K562 (cell line): ENCODE measurements around the gene PKDREJ. TPM values are rescaled to one million over a fixed set of nuclear protein-coding genes. Genes with fewer than 3 reads are reported as not detected.

Experiments used
- ATAC-seq: fragments of 200-7000 bp; cut with Tn5 transposase; 3 replicates; pipeline ENCODE4 v1.9.1; 2020; ENCODE audit warnings: moderate library complexity
- BruUV-seq: library from RNA; stranded (reverse); fragments of 400-500 nt; replicated peaks from 2 replicates; lab custom pipeline; 2021; lab: Mats Ljungman, UMichigan
- CTCF ChIA-PET: fragments of 300-600 bp; formaldehyde crosslinking; extraction: SDS; loops from one replicate; lab custom pipeline; 2021; ENCODE audit warnings: low intra/inter-chr PET ratio; lab: Yijun Ruan, JAX
- POLR2A ChIA-PET: fragments of 300-600, 350-650 bp; sonication (Branson Sonifier 250); formaldehyde crosslinking; extraction: SDS; loops from one replicate; lab custom pipeline; 2021; ENCODE audit warnings: antibody characterized with exemption, inconsistent platforms; lab: Yijun Ruan, JAX
- DNase-seq, 4 experiments: peaks; one replicate each; pipeline versions ENCODE4 v3.0.0 to v3.0.0-alpha.2; 2011 to 2018; ENCODE audit warnings: low spot score in 3 of 4, mixed read lengths in 3 of 4; ENCODE audit errors: extremely low read depth in 1 of 4
- FAIRE-seq: peaks from 2 replicates; lab custom pipeline; 2011; peaks lifted over from hg19 to GRCh38; lab: Jason Lieb, UNC
- H2AFZ ChIP-seq: 2 replicates; pipeline ENCODE4 v1.6.0; 2011; ENCODE audit warnings: low read depth, low read length, control low read depth, inconsistent platforms
- H3K27ac ChIP-seq: fragments of 200-600 bp; 3 replicates; pipeline ENCODE4 v1.8.0; 2011; ENCODE audit warnings: low read depth, mild to moderate bottlenecking, control low read depth, inconsistent platforms, low read length, moderate library complexity, mixed read lengths; ENCODE audit errors: extremely low read depth
- H3K27me3 ChIP-seq, 2 experiments: fragments of 300-600 bp in 1 of 2; 2 replicates in 1 of 2; 3 replicates in 1 of 2; pipeline versions ENCODE4 v1.6.0 to v1.8.0; 2011; ENCODE audit warnings: inconsistent platforms in 2 of 2, low read length in 2 of 2, mild to moderate bottlenecking in 1 of 2, mixed read lengths in 1 of 2, moderate library complexity in 1 of 2; ENCODE audit not compliant: control insufficient read depth in 2 of 2, insufficient read depth in 2 of 2
- H3K36me3 ChIP-seq: fragments of 300-600 bp; 3 replicates; pipeline ENCODE4 v1.8.0; 2011; ENCODE audit warnings: mild to moderate bottlenecking, low read length, inconsistent platforms; ENCODE audit not compliant: control insufficient read depth, insufficient read depth
- H3K4me1 ChIP-seq, 2 experiments: fragments of 200-600 bp in 1 of 2; replicated peaks in 1 of 2; 2 replicates in 1 of 2; 3 replicates in 1 of 2; pipeline versions ENCODE4 v1.5.1 to v1.8.0; 2011; ENCODE audit warnings: inconsistent platforms in 2 of 2, low read length in 2 of 2, mild to moderate bottlenecking in 1 of 2, mixed read lengths in 1 of 2, moderate library complexity in 1 of 2; ENCODE audit not compliant: control insufficient read depth in 2 of 2, insufficient read depth in 2 of 2
- H3K4me2 ChIP-seq: 2 replicates; pipeline ENCODE4 v1.6.1; 2011; ENCODE audit warnings: low read length, control low read depth, inconsistent platforms, mixed read lengths; ENCODE audit not compliant: insufficient read depth
- H3K4me3 ChIP-seq: fragments of 200-600 bp; sonication (generic), shearing (Covaris generic); 2 replicates; pipeline ENCODE4 v1.5.1; 2016; ENCODE audit warnings: control low read depth, inconsistent platforms
- H3K79me2 ChIP-seq: fragments of 200-600 bp; 3 replicates; pipeline ENCODE4 v1.8.0; 2011; ENCODE audit warnings: low read length, inconsistent platforms; ENCODE audit not compliant: control insufficient read depth, insufficient read depth
- H3K9ac ChIP-seq, 2 experiments: 2 replicates each; pipeline versions ENCODE4 v1.6.0 to v1.6.1; 2011; ENCODE audit warnings: low read depth in 2 of 2, low read length in 2 of 2, control low read depth in 1 of 2, inconsistent platforms in 1 of 2, mild to moderate bottlenecking in 1 of 2, mixed read lengths in 1 of 2; ENCODE audit not compliant: insufficient read depth in 1 of 2
- H3K9me1 ChIP-seq: one replicate; pipeline ENCODE4 v1.6.0; 2011; ENCODE audit warnings: inconsistent platforms, mild to moderate bottlenecking, low read length, moderate library complexity; ENCODE audit not compliant: control insufficient read depth, insufficient read depth
- H3K9me3 ChIP-seq: replicated peaks from 2 replicates; pipeline ENCODE4 v1.5.1; 2011; ENCODE audit warnings: low read depth, low read length, inconsistent platforms; ENCODE audit not compliant: control insufficient read depth, insufficient read depth
- H4K20me1 ChIP-seq: replicated peaks from 2 replicates; pipeline ENCODE4 v1.6.1; 2011; ENCODE audit warnings: low read length, inconsistent platforms, mixed read lengths; ENCODE audit not compliant: control insufficient read depth, insufficient read depth
- ARHGAP35 ChIP-seq: fragments of 450-650 bp; IDR thresholded peaks from 2 replicates; pipeline ENCODE4 v1.6.1; 2018; ENCODE audit not compliant: partially characterized antibody
- ETS2 ChIP-seq: IDR thresholded peaks from 2 replicates; pipeline ENCODE4 v1.6.1; 2016; ENCODE audit warnings: borderline replicate concordance, missing genetic modification characterization, mild to moderate bottlenecking, moderate library complexity, missing compliant biosample characterization; ENCODE audit not compliant: poor library complexity, severe bottlenecking
- MBD2 ChIP-seq: sonication (generic); IDR thresholded peaks from 2 replicates; pipeline ENCODE4 v1.6.1; 2016; ENCODE audit warnings: low read depth, borderline replicate concordance
- NONO ChIP-seq, 2 experiments: fragments of 200-400 bp in 1 of 2; fragments of 450-650 bp in 1 of 2; formaldehyde crosslinking in 1 of 2; IDR thresholded peaks; 2 replicates each; pipeline ENCODE4 v1.6.1; 2017; ENCODE audit warnings: low read depth in 2 of 2, mild to moderate bottlenecking in 2 of 2, moderate library complexity in 2 of 2, low read length in 1 of 2
- PRMT5 ChIP-seq: sonication (generic); formaldehyde crosslinking; IDR thresholded peaks from 2 replicates; pipeline ENCODE4 v1.5.0; 2020; ENCODE audit warnings: missing genetic modification reagents
- SMARCC2 ChIP-seq: fragments of 450-650 bp; IDR thresholded peaks from 2 replicates; pipeline ENCODE4 v1.6.1; 2017; ENCODE audit warnings: antibody characterized with exemption, moderate library complexity, mild to moderate bottlenecking, low read depth
- YY1 ChIP-seq, 3 experiments: IDR thresholded peaks; 2 replicates each; pipeline ENCODE4 v1.6.1; 2011; ENCODE audit warnings: low read length in 2 of 3, mild to moderate bottlenecking in 2 of 3, moderate library complexity in 2 of 3, borderline replicate concordance in 1 of 3, control low read depth in 1 of 3, low read depth in 1 of 3; ENCODE audit not compliant: insufficient read depth in 3 of 3, insufficient replicate concordance in 2 of 3, control insufficient read depth in 1 of 3, insufficient read length in 1 of 3; ENCODE audit errors: extremely low read depth in 1 of 3
- WGBS: fragments of 100-300 bp; shearing (Covaris generic); methylation state at CpG from one replicate; pipeline ENCODE4 v1.1.6; 2016; ENCODE audit warnings: low coverage, mixed read lengths; ENCODE audit not compliant: insufficient coverage; ENCODE audit errors: missing lambda C conversion rate; 5-methylcytosine and 5-hydroxymethylcytosine counted together
- in situ Hi-C: fragments of 300-500 bp; cut with MboI; formaldehyde crosslinking; loops from 4 replicates; pipeline ENCODE4 v1.15.0; 2018; ENCODE audit warnings: inconsistent platforms, mixed read lengths
- intact Hi-C: fragments of 100-400 bp; cut with micrococcal nuclease; formaldehyde crosslinking; loops from 2 replicates; pipeline ENCODE4 v1.14.2; 2022
- polyA plus RNA-seq, 8 experiments: library from polyadenylated mRNA; depleted of rRNA in 4 of 8; stranded (reverse) in 5 of 8; unstranded in 3 of 8; fragments of >200 nt; fragmentation: Nextera tagmentation in 2 of 8; fragmentation: Illumina TruSeq in 1 of 8; extraction: Ambion mirVana in 2 of 8; extraction: Trizol in 1 of 8; gene quantifications; 2 replicates each; pipeline versions ENCODE4 v1.2.1 to v1.2.3, GENCODE V29; 2011 to 2014; ENCODE audit warnings: inconsistent platforms in 1 of 8, missing spikeins in 1 of 8
- total RNA-seq, 7 experiments: library from RNA; depleted of rRNA in 6 of 7; stranded (reverse); fragments of >200 nt in 6 of 7; fragmentation: Illumina TruSeq in 2 of 7; extraction: Trizol in 2 of 7; gene quantifications; 2 replicates each; pipeline versions ENCODE4 v1.2.1 to v1.2.3, GENCODE V29; 2011 to 2021; ENCODE audit warnings: low replicate concordance in 1 of 7
- TF ChIP-seq, protein P1 (sequence below), 2 experiments: fragments of 150-350 bp in 1 of 2; IDR thresholded peaks; 2 replicates each; pipeline ENCODE4 v1.6.1; 2012 to 2016; ENCODE audit warnings: low read depth in 2 of 2, low read length in 2 of 2, mild to moderate bottlenecking in 1 of 2, moderate library complexity in 1 of 2
- TF ChIP-seq, protein P2 (sequence below): fragments of 250-450 bp; sonication (Bioruptor Pico); IDR thresholded peaks from 2 replicates; pipeline ENCODE4 v1.4.0; 2020; ENCODE audit warnings: mild to moderate bottlenecking, moderate library complexity

PKDREJ gene
- total and polyA plus RNA-seq, 9 of the 15 experiments (the other 6 are each of a cell fraction or from before 2014, with no cell fraction given): 0.03 TPM; not detected in 8

DNA sequence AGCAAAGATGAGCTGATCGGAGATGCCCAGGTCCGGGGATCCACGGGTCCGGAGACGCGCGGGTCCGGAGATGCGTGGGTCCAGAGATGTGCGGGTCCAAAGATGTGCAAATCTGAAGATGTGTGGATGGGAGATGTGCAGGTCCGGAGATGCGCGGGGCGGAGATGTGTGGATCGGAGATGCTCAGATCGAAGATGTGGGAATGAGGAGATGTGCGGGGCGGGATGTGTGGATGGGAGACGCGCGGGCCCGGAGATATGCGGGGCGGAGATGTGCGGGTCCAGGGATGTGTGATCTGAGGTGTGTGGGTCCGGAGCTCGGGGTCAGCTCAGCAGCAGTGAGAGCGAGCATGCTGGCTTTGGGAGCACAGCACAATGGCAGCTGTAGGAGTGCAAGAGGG lies 48.5 kb downstream of the PKDREJ start:
- no peaks in the 10 kb centered on the region for H3K9me3 ChIP-seq

DNA sequence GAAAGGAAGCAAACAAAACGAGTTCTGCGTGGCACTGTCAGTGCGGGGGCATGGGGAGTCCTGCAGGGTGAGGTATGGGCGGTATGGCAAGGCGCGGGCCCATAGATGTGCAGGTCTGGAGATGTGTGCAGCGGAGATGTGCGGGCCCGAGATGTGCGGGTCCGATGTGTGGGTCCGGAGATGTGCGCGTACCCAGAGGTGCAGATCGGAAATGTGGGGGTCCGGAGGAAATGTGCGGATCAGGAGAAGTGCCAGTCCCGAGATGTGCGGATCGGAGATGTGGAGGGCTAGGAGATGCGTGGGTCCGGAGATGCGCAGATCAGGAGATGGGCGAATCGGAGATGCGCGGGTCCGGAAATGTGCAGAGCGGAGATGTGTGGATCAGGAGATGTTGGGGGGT lies 49.0 kb downstream of the PKDREJ start:
- Histone ChIP-seq H3K36me3 (no peaks in the 10 kb centered on the region), H4K20me1 (no peaks in the 10 kb centered on the region), H3K9me1 (no peaks in the 10 kb centered on the region), H3K79me2 (no peaks in the 10 kb centered on the region), H3K27ac (no peak overlapping the region), H3K9ac (no peak overlapping the region), H3K4me3 (no peak overlapping the region), H3K27me3 (no peaks in the 10 kb centered on the region), H3K4me2 (no peak overlapping the region), H3K9me3 (no peaks in the 10 kb centered on the region), H2AFZ (no peak overlapping the region), H3K4me1 (no peaks in the 10 kb centered on the region)
- CTCF ChIA-PET: no interaction called here
- POLR2A ChIA-PET: no interaction called here
- 79% methylated on average over 8 of the region's 29 CpGs for WGBS
- no peak for FAIRE-seq
- no peak for DNase-seq
- no TSS peak for BruUV-seq
- ATAC-seq: no peak
- in situ Hi-C loops: no loop called here
- intact Hi-C loops: no loop called here
- TF ChIP-seq, protein P1, sequence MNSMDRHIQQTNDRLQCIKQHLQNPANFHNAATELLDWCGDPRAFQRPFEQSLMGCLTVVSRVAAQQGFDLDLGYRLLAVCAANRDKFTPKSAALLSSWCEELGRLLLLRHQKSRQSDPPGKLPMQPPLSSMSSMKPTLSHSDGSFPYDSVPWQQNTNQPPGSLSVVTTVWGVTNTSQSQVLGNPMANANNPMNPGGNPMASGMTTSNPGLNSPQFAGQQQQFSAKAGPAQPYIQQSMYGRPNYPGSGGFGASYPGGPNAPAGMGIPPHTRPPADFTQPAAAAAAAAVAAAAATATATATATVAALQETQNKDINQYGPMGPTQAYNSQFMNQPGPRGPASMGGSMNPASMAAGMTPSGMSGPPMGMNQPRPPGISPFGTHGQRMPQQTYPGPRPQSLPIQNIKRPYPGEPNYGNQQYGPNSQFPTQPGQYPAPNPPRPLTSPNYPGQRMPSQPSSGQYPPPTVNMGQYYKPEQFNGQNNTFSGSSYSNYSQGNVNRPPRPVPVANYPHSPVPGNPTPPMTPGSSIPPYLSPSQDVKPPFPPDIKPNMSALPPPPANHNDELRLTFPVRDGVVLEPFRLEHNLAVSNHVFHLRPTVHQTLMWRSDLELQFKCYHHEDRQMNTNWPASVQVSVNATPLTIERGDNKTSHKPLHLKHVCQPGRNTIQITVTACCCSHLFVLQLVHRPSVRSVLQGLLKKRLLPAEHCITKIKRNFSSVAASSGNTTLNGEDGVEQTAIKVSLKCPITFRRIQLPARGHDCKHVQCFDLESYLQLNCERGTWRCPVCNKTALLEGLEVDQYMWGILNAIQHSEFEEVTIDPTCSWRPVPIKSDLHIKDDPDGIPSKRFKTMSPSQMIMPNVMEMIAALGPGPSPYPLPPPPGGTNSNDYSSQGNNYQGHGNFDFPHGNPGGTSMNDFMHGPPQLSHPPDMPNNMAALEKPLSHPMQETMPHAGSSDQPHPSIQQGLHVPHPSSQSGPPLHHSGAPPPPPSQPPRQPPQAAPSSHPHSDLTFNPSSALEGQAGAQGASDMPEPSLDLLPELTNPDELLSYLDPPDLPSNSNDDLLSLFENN (IDR thresholded peaks at IDR 0.05; ENCODE audit: low read depth in 2 of 2, low read length in 2 of 2): no peak
- TF ChIP-seq, protein P2, sequence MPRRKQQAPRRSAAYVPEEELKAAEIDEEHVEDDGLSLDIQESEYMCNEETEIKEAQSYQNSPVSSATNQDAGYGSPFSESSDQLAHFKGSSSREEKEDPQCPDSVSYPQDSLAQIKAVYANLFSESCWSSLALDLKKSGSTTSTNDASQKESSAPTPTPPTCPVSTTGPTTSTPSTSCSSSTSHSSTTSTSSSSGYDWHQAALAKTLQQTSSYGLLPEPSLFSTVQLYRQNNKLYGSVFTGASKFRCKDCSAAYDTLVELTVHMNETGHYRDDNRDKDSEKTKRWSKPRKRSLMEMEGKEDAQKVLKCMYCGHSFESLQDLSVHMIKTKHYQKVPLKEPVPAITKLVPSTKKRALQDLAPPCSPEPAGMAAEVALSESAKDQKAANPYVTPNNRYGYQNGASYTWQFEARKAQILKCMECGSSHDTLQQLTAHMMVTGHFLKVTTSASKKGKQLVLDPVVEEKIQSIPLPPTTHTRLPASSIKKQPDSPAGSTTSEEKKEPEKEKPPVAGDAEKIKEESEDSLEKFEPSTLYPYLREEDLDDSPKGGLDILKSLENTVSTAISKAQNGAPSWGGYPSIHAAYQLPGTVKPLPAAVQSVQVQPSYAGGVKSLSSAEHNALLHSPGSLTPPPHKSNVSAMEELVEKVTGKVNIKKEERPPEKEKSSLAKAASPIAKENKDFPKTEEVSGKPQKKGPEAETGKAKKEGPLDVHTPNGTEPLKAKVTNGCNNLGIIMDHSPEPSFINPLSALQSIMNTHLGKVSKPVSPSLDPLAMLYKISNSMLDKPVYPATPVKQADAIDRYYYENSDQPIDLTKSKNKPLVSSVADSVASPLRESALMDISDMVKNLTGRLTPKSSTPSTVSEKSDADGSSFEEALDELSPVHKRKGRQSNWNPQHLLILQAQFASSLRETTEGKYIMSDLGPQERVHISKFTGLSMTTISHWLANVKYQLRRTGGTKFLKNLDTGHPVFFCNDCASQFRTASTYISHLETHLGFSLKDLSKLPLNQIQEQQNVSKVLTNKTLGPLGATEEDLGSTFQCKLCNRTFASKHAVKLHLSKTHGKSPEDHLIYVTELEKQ (CRISPR knock-in tag): no peak
- TF ChIP-seq NONO (IDR thresholded peaks at IDR 0.05; ENCODE audit: low read depth in 2 of 2, low read length in 1 of 2): no peak
- TF ChIP-seq SMARCC2: no peak
- no peak for TF ChIP-seq ETS2
- no peak for TF ChIP-seq MBD2

More for the DNA sequence above, 48.5 kb downstream of the PKDREJ start:
- no peak overlapping the region for H3K4me2 ChIP-seq
- H2AFZ ChIP-seq: no peak overlapping the region
- no peaks in the 10 kb centered on the region for H3K4me1 ChIP-seq
- no TSS peak for BruUV-seq
- POLR2A ChIA-PET: interaction anchor here (0.9 kb wide), 1 partner anchor 13 kb away, joined by 3 read pairs; no protein-coding TSS in a partner anchor
- TF ChIP-seq ARHGAP35: no peak
- no peak for TF ChIP-seq YY1 (IDR thresholded peaks at IDR 0.05; ENCODE audit: borderline replicate concordance in 1 of 3, control insufficient read depth in 1 of 3, extremely low read depth in 1 of 3, insufficient read depth in 3 of 3, insufficient read length in 1 of 3, insufficient replicate concordance in 2 of 3, low read depth in 1 of 3, low read length in 2 of 3)
- TF ChIP-seq PRMT5 (CRISPR knock-in tag): no peak
- no peak overlapping the region for H3K4me3 ChIP-seq
- CTCF ChIA-PET: no interaction called here
- 79% methylated on average over 6 of the region's 28 CpGs for WGBS
- H3K9me1 ChIP-seq: no peaks in the 10 kb centered on the region
- no peak overlapping the region for H3K27ac ChIP-seq
- no peaks in the 10 kb centered on the region for H3K79me2 ChIP-seq
- FAIRE-seq (no peak), ATAC-seq (no peak), DNase-seq (no peak)
- H4K20me1 ChIP-seq: no peaks in the 10 kb centered on the region
- H3K27me3 ChIP-seq: no peaks in the 10 kb centered on the region
- no peak overlapping the region for H3K9ac ChIP-seq
- intact Hi-C loops: no loop called here
- in situ Hi-C loops: no loop called here
- no peaks in the 10 kb centered on the region for H3K36me3 ChIP-seq
